ENCODE measurements around the gene ZFYVE26.
"Not testable (repeated sequence)": the region's sequence is repeated elsewhere in the genome, so short reads cannot be mapped to it uniquely, and the experiment has no call there.

ZFYVE26 gene

GRCh38 chr14:67704484-67705089 lies 111.8 kb downstream of the ZFYVE26 start:
- no peak for DNase-seq

GRCh38 chr14:67703997-67704396 lies 112.4 kb downstream of the ZFYVE26 start:
- DNase-seq: no peak

GRCh38 chr14:67701492-67701891 lies 114.9 kb downstream of the ZFYVE26 start, which contains the start of gene RDH12:
TSS of gene RDH12 (plus strand) at chr14:67701886. CDS start at chr14:67722643, 20,757 bp downstream.
- not testable (repeated sequence) for DNase-seq

GRCh38 chr14:67698179-67698578 lies 118.2 kb downstream of the ZFYVE26 start:
- DNase-seq: no peak

- DNase-seq: no peak
Observed at GRCh38 chr14:67697006-67697405, 119.4 kb downstream of the ZFYVE26 start.

Measured in activated CD4-positive, alpha-beta T cell treated with anti-CD3 and anti-CD28 coated beads, Interleukin-2, amount 50 U/mL, for 48 hours (primary cell).